B cell (primary cell): ENCODE results near the gene MROH2A. TPM values are rescaled to one million over a fixed set of nuclear protein-coding genes. Genes with fewer than 3 reads are reported as not detected.

ENCODE experiments used
- ATAC-seq: fragments of 200-7000 bp; cut with Tn5 transposase; one replicate; pipeline ENCODE4 v1.10.0; 2021; ENCODE audit warnings: low read depth, mild to moderate bottlenecking, moderate number of reproducible peaks, moderate library complexity
- CTCF ChIA-PET: fragments of 350-600 bp; sonication (Branson Sonifier 250); formaldehyde crosslinking; loops from one replicate; lab custom pipeline; 2021; ENCODE audit warnings: antibody characterized with exemption, inconsistent platforms; lab: Charles Lee
- POLR2A ChIA-PET: fragments of 350-600 bp; sonication (Branson Sonifier 250); formaldehyde crosslinking; loops from one replicate; lab custom pipeline; 2021; ENCODE audit warnings: antibody characterized with exemption; lab: Charles Lee
- DNase-seq: peaks from one replicate; pipeline ENCODE4 v3.0.0; 2013
- H2AFZ ChIP-seq: 2 replicates; pipeline ENCODE4 v1.6.1; 2012; ENCODE audit warnings: mild to moderate bottlenecking, low read depth, low read length; ENCODE audit not compliant: insufficient read depth, poor library complexity, severe bottlenecking
- H3K27ac ChIP-seq, 2 donors: 1 replicate in 1 of 2; 2 replicates in 1 of 2; pipeline ENCODE4 v1.5.1; 2012 to 2013; ENCODE audit warnings: low read length in 2 of 2, mild to moderate bottlenecking in 2 of 2, moderate library complexity in 1 of 2
- H3K27me3 ChIP-seq, 4 experiments: fragments of 200-600 bp in 1 of 4; sonication (generic) in 1 of 4; replicated peaks in 1 of 4; 1 replicate in 2 of 4; 2 replicates in 2 of 4; pipeline versions ENCODE4 v1.6.1 to v1.7.0; 2013 to 2016; ENCODE audit warnings: low read length in 3 of 4, mild to moderate bottlenecking in 2 of 4, mixed read lengths in 1 of 4, moderate library complexity in 1 of 4; ENCODE audit not compliant: insufficient read depth in 4 of 4, control insufficient read depth in 3 of 4; ENCODE audit errors: control extremely low read depth in 1 of 4
- H3K36me3 ChIP-seq, 2 experiments: replicated peaks in 1 of 2; 1 replicate in 1 of 2; 2 replicates in 1 of 2; pipeline versions ENCODE4 v1.6.1 to v1.7.1; 2013; ENCODE audit warnings: low read length in 1 of 2; ENCODE audit not compliant: insufficient read depth in 2 of 2, control insufficient read depth in 1 of 2; ENCODE audit errors: control extremely low read depth in 1 of 2, extremely low read depth in 1 of 2
- H3K4me1 ChIP-seq, 2 donors: fragments of 200-600 bp in 1 of 2; sonication (generic) in 1 of 2; 1 replicate in 1 of 2; 2 replicates in 1 of 2; pipeline versions ENCODE4 v1.5.1 to v1.6.1; 2013 to 2017; ENCODE audit warnings: low read length in 2 of 2; ENCODE audit not compliant: control insufficient read depth in 2 of 2, insufficient read depth in 2 of 2
- H3K4me2 ChIP-seq: replicated peaks from 2 replicates; pipeline ENCODE3; 2012; ENCODE audit warnings: mild to moderate bottlenecking, low read depth, low read length; ENCODE audit not compliant: poor library complexity, severe bottlenecking
- H3K4me3 ChIP-seq, 5 experiments: fragments of 200-600 bp in 1 of 5; sonication (generic) in 1 of 5; 1 replicate in 3 of 5; 2 replicates in 2 of 5; pipeline versions ENCODE4 v1.5.1 to v1.7.0; 2011 to 2016; ENCODE audit warnings: low read length in 4 of 5, mild to moderate bottlenecking in 4 of 5, low read depth in 2 of 5, control low read depth in 1 of 5, moderate library complexity in 1 of 5; ENCODE audit not compliant: insufficient read depth in 1 of 5; ENCODE audit errors: control extremely low read depth in 1 of 5, extremely low read depth in 1 of 5
- H3K79me2 ChIP-seq: fragments of 200-600 bp; sonication (generic); one replicate; pipeline ENCODE4 v1.6.0; 2016; ENCODE audit warnings: low read length; ENCODE audit not compliant: control insufficient read depth, insufficient read depth
- H3K9ac ChIP-seq: fragments of 200-600 bp; sonication (generic); 2 replicates; pipeline ENCODE4 v1.6.1; 2017; ENCODE audit warnings: mild to moderate bottlenecking, low read length, moderate library complexity
- H3K9me3 ChIP-seq, 3 donors: one replicate each; pipeline versions ENCODE4 v1.6.1 to v1.7.1; 2013; ENCODE audit warnings: low read length in 2 of 3; ENCODE audit not compliant: control insufficient read depth in 2 of 3, insufficient read depth in 1 of 3; ENCODE audit errors: control extremely low read depth in 1 of 3
- H4K20me1 ChIP-seq: 2 replicates; pipeline ENCODE4 v1.6.0; 2012; ENCODE audit warnings: mild to moderate bottlenecking, low read length; ENCODE audit not compliant: insufficient read depth, control insufficient read depth, poor library complexity, severe bottlenecking
- H3K27ac Mint-ChIP-seq: one replicate; pipeline ENCODE4 v1.8.0; 2021; ENCODE audit warnings: mixed read lengths
- H3K27me3 Mint-ChIP-seq: one replicate; pipeline ENCODE4 v1.8.0; 2021; ENCODE audit warnings: mixed read lengths
- H3K4me1 Mint-ChIP-seq: one replicate; pipeline ENCODE4 v1.8.0; 2021; ENCODE audit warnings: mixed read lengths
- H3K4me3 Mint-ChIP-seq: one replicate; pipeline ENCODE4 v1.8.0; 2021; ENCODE audit warnings: mixed read lengths
- H3K9me3 Mint-ChIP-seq: one replicate; pipeline ENCODE4 v1.8.0; 2022; ENCODE audit warnings: mixed read lengths; ENCODE audit not compliant: insufficient read depth
- EZH2 ChIP-seq: IDR thresholded peaks from 2 replicates; pipeline ENCODE4 v1.6.1; 2012; ENCODE audit warnings: borderline replicate concordance, low read depth, mild to moderate bottlenecking, moderate library complexity, low read length; ENCODE audit not compliant: insufficient read depth, poor library complexity, severe bottlenecking
- WGBS: methylation state at CpG from one replicate; pipeline ENCODE4 v1.1.5; 2013; ENCODE audit warnings: missing lambda C conversion rate; ENCODE audit not compliant: insufficient coverage; 5-methylcytosine and 5-hydroxymethylcytosine counted together
- intact Hi-C: fragments of 100-400 bp; cut with micrococcal nuclease; formaldehyde crosslinking; loops from one replicate; pipeline ENCODE4 v1.10.0; 2022
- polyA plus RNA-seq: library from polyadenylated mRNA; depleted of rRNA; stranded (reverse); fragments of >200 nt; gene quantifications from 2 replicates; pipeline ENCODE4 v1.2.3, GENCODE V29; 2012
- total RNA-seq, 2 donors: library from RNA; stranded (reverse); fragments of 120-200 nt in 1 of 2; gene quantifications; 1 replicate in 1 of 2; 2 replicates in 1 of 2; pipeline versions ENCODE4 v1.2.3 to v1.2.4, GENCODE V29; 2013 to 2022
- TF ChIP-seq, protein P1 (sequence below): fragments of 200-600 bp; IDR thresholded peaks from one replicate; pipeline ENCODE4 v1.8.0; 2022; ENCODE audit warnings: antibody characterized with exemption, mild to moderate bottlenecking

MROH2A gene
- total and polyA plus RNA-seq, 2 donors (not counting 1 experiment from before 2014, with no cell fraction given), result not detected

DNA sequence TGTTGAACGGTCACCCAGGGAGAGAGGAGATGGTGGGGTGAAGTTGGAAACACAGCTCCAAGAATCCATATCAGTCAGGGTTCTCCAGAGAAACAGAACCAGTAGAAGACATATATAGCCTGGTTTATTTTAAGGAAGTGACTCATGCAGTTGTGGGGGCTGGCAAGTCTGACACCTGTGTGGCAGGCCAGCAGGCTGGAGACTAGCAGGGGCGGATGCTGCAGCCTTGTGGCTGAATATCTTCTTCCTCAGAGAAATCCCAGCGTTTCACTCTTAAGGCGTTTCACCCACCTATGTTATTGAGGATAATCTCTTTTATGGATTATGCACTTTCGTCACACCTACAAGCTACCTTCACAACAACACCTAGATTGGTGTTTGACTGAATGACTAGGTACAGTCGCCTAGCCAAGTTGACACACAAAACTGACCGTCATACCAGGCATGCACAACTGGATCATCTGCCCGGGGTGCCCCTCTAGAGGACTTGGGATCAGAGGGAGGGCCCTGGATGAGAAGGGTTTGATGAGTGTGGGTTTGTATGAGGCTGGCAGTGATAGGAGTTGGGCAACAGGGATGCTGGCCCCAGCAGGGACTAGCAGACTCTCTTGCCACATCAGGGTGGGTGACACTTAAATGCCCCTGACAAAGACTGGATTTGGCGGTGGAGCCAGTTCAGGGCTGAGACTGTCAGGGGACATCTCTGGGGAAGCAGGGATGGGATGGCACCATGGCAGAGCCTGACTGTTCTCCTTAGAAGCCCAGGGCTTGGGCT, 23.4 kb downstream of the MROH2A start:
- Histone ChIP-seq H2AFZ (no peak overlapping the region), H3K27me3 (peaks cover 0 to 6% (median 0%) of the 10 kb centered on the region in 4 experiments), H3K9ac (no peak overlapping the region), H3K4me2 (no peak overlapping the region), H3K27ac (no peak overlapping the region), H3K4me1 (no peaks in the 10 kb centered on the region), H3K79me2 (no peaks in the 10 kb centered on the region), H3K4me3 (no peak overlapping the region), H3K9me3 (no peaks in the 10 kb centered on the region), H4K20me1 (no peaks in the 10 kb centered on the region), H3K36me3 (no peaks in the 10 kb centered on the region)
- ATAC-seq, result no peak
- intact Hi-C loops, result no loop called here
- no peak for TF ChIP-seq EZH2
- TF ChIP-seq, protein P1, sequence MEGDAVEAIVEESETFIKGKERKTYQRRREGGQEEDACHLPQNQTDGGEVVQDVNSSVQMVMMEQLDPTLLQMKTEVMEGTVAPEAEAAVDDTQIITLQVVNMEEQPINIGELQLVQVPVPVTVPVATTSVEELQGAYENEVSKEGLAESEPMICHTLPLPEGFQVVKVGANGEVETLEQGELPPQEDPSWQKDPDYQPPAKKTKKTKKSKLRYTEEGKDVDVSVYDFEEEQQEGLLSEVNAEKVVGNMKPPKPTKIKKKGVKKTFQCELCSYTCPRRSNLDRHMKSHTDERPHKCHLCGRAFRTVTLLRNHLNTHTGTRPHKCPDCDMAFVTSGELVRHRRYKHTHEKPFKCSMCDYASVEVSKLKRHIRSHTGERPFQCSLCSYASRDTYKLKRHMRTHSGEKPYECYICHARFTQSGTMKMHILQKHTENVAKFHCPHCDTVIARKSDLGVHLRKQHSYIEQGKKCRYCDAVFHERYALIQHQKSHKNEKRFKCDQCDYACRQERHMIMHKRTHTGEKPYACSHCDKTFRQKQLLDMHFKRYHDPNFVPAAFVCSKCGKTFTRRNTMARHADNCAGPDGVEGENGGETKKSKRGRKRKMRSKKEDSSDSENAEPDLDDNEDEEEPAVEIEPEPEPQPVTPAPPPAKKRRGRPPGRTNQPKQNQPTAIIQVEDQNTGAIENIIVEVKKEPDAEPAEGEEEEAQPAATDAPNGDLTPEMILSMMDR, result no peak
- H3K4me1 Mint-ChIP-seq, result no peaks in the 10 kb centered on the region
- H3K9me3 Mint-ChIP-seq, result peaks cover under 1% of the 10 kb centered on the region
- H3K27me3 Mint-ChIP-seq, result peaks cover 17% of the 10 kb centered on the region
- ChIA-PET CTCF (no interaction called here), POLR2A (no interaction called here)
- WGBS, result 87% methylated on average over 4 of the region's 9 CpGs
- H3K4me3 Mint-ChIP-seq, result no peak overlapping the region
- no peak for DNase-seq
- H3K27ac Mint-ChIP-seq, result no peak overlapping the region

DNA sequence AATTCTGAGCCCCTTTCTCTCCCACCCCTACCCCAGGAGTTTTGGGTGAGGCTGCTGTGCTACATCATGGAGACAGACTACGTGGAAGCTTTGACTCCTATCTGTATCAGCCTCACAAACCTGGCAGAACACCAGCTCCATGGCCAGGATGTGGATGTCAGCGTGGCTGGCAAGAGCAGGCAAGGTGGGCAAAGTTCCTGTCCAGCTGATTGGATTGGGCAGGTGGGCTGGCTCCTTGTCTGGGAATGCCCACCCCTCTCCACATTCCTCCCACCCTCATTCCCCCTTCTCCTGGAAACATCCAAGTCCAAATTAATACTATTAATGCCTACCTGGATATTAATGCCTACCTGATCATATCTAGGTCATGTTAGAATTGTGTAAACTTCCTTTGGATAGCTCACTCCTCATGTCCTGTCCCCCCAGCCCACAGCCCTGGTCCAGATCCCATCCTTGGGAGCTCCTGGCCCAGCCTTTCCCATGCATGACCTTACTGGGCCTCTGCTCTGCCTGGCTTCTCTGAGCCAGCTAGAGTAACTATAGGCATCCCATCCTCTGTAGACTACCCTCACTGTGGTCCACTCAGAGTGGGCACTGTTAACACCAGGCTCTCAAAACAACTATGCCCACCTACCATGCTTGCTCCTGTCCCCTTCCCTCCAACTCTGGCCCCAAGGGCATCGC, 24.1 kb downstream of the MROH2A start:
- H3K79me2 ChIP-seq, result no peaks in the 10 kb centered on the region
- H3K9me3 ChIP-seq, result no peaks in the 10 kb centered on the region
- H3K9ac ChIP-seq, result no peak overlapping the region
- ChIA-PET CTCF (no interaction called here), POLR2A (no interaction called here)
- no peaks in the 10 kb centered on the region for H3K4me1 ChIP-seq
- H3K27me3 ChIP-seq, result peaks cover 0 to 6% (median 0%) of the 10 kb centered on the region in 4 experiments
- Mint-ChIP-seq H3K4me1 (no peaks in the 10 kb centered on the region), H3K4me3 (no peak overlapping the region), H3K9me3 (no peaks in the 10 kb centered on the region), H3K27me3 (peaks cover 17% of the 10 kb centered on the region), H3K27ac (no peak overlapping the region)
- no peak overlapping the region for H3K4me2 ChIP-seq
- no peak overlapping the region for H2AFZ ChIP-seq
- no peaks in the 10 kb centered on the region for H3K36me3 ChIP-seq
- TF ChIP-seq, protein P1, result no peak
- no peak for TF ChIP-seq EZH2
- intact Hi-C loops, result no loop called here
- no peaks in the 10 kb centered on the region for H4K20me1 ChIP-seq
- DNase-seq, result no peak
- H3K27ac ChIP-seq, result no peak overlapping the region
- H3K4me3 ChIP-seq, result no peak overlapping the region
- no peak for ATAC-seq
- WGBS, result 33% methylated on average over 1 of the region's 3 CpGs
